GM12874 (cell line): Measurements from ENCODE around the gene RPL31.

Experiments
- TF ChIP-seq, protein P1 (sequence below): IDR thresholded peaks from 2 replicates; pipeline ENCODE4 v1.5.1; 2011; ENCODE audit warnings: low read depth, mild to moderate bottlenecking, control low read depth, low read length, moderate library complexity; ENCODE audit not compliant: insufficient read depth

The RPL31 gene

GRCh38 chr2:100997509-100998234 is 4.4 kb upstream of the RPL31 start:
- TF ChIP-seq, protein P1, sequence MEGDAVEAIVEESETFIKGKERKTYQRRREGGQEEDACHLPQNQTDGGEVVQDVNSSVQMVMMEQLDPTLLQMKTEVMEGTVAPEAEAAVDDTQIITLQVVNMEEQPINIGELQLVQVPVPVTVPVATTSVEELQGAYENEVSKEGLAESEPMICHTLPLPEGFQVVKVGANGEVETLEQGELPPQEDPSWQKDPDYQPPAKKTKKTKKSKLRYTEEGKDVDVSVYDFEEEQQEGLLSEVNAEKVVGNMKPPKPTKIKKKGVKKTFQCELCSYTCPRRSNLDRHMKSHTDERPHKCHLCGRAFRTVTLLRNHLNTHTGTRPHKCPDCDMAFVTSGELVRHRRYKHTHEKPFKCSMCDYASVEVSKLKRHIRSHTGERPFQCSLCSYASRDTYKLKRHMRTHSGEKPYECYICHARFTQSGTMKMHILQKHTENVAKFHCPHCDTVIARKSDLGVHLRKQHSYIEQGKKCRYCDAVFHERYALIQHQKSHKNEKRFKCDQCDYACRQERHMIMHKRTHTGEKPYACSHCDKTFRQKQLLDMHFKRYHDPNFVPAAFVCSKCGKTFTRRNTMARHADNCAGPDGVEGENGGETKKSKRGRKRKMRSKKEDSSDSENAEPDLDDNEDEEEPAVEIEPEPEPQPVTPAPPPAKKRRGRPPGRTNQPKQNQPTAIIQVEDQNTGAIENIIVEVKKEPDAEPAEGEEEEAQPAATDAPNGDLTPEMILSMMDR: no peak

DNA sequence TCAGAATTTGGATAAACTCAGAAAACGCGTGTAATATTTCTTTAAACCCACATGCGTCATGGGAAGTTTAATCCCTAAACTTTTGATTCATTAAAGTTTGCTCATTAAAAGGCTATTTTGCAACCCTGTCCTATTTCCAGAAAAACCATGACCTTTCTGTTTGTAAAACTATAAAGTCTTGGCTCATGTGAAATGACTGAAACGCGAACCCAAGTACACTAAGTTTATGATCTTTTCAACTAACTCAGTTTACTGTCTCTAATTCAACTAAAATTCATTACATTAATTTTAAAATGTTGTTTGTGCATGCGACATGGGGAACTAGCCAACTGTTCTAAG is 3.9 kb upstream of the RPL31 start:
- TF ChIP-seq, protein P1: no peak

GRCh38 chr2:100999995-101000394 is 2.1 kb upstream of the RPL31 start:
- TF ChIP-seq, protein P1: no peak

DNA sequence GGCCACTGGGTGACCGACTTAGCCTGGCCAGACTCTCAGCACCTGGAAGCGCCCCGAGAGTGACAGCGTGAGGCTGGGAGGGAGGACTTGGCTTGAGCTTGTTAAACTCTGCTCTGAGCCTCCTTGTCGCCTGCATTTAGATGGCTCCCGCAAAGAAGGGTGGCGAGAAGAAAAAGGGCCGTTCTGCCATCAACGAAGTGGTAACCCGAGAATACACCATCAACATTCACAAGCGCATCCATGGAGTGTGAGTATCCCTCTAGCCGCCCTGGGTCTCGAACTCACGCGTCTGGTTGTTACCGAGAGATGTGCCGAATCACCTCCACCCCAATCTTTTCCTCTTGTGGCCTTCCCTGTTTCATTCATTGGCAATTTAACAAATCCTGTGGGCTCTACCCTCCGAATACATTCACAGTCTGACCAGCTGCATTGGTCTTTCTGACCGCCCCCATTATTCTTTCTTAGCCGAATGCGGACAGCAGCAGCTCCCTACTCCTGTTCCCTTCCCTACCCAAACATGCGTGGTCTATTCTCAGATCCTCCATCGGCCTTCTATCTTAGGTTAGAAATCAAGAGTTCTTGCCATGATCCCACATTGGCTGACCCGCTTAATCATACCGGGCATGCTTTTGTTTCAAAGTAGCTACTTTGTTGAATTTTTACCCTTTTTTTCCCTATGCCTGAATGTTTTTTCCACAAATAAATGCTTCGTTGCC is 631 bp downstream of the RPL31 start:
- TF ChIP-seq, protein P1: no peak

GRCh38 chr2:101003278-101003775 is 1.2 kb downstream of the RPL31 start:
- TF ChIP-seq, protein P1: no peak

DNA sequence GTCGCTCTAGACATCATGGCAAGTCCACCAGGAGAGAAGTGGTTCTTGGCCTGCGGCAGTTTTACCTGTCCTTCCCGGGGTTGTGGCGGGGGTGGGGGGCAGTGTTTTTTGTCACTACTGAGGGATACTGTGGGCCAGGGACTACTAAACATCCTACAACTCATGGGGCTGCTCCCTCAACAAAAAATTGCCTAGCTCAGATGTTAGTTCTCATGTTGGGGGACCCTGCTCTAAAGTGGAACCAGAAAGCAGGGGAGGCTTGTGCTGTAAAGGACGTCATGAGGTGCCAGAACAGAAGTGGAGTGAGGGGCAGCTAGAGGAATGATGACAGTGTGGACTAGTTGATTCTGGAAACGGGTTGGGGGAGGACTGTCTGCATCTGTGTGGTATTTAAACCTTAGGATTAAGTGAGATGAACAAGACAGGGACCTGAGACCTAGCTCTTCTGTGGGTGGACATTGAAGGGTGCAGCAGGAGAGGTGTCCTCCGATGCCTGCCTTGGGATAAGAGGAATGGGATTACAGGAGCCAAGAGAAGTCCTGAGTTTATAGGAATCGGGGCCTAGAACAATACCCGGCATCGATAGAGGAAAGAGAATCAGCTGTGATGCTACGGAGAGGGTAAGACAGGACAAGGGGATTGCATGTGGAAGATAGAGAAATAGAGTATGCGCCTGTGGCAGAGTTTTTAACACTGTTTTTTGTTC is 2.7 kb downstream of the RPL31 start:
- TF ChIP-seq, protein P1: no peak

DNA sequence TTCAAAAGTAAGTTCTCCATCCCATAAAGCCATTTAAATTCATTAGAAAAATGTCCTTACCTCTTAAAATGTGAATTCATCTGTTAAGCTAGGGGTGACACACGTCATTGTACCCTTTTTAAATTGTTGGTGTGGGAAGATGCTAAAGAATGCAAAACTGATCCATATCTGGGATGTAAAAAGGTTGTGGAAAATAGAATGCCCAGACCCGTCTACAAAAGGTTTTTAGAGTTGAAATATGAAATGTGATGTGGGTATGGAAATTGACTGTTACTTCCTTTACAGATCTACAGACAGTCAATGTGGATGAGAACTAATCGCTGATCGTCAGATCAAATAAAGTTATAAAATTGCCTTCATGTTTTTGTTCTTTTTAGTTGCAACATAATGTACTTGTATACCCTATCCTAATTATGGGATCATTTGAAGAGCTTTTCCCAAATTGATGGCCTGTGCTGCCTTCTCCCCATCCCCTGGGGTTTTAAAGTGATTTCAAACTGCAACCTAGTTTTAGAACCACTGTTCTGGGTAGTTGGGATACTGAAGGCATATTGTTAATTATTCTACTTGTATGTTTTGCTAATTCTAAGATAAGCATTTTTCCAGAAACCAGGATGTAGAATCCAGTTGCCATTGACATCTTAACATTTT is 4.1 kb downstream of the RPL31 start:
- TF ChIP-seq, protein P1: no peak
